22Rv1 (cell line): Measurements from ENCODE around the gene MUC2.

Experiments
- H3K27ac ChIP-seq: fragments of 450-650 bp; 2 replicates; pipeline ENCODE4 v1.5.1; 2017
- ZFX ChIP-seq: fragments of 450-650 bp; IDR thresholded peaks from 2 replicates; pipeline ENCODE4 v1.6.1; 2017; ENCODE audit warnings: antibody characterized with exemption, borderline replicate concordance
- TF ChIP-seq, protein P1 (sequence below): fragments of 450-650 bp; IDR thresholded peaks from 2 replicates; pipeline ENCODE4 v1.5.1; 2017; ENCODE audit warnings: mild to moderate bottlenecking

Gene MUC2

DNA sequence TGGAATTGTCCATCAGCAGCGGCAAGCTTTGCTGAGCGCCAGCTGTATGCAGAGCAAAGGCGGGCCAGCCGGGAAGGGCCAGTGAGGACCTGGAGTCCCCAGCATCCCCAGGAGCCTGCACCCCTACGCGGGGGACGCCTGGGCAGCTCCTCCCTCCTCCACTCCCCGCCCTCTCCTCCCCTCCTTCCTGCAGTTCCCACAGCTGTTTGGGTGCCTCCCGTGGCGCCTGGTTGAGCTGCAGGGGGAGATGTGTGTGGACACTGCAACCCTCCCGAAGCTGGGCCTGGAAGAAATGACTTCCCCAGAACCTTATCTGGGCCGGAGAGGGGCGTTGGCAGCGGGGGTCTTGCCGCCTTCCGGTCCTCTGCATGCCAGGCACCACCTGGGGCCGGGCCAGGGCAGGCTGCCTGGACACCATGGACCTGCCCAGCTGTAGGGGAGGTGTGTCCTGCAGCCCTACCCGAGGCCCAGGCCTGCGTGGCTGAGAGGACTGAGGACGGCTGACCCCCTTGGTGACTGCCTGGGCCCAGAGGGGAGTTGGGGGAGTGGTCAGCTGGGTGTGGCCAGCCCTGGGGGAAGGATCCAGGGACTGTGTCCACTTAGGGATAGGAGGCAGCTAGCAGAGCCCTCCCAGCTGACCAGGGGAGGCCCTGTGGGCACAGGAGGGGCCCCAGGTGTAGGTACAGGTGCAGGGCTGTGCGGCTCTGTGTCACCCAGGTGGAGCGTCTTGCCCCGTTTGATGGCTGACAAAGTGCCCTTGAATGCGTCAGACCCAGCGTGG, 21.4 kb upstream of the MUC2 start:
- TF ChIP-seq ZFX: no peak
- TF ChIP-seq, protein P1, sequence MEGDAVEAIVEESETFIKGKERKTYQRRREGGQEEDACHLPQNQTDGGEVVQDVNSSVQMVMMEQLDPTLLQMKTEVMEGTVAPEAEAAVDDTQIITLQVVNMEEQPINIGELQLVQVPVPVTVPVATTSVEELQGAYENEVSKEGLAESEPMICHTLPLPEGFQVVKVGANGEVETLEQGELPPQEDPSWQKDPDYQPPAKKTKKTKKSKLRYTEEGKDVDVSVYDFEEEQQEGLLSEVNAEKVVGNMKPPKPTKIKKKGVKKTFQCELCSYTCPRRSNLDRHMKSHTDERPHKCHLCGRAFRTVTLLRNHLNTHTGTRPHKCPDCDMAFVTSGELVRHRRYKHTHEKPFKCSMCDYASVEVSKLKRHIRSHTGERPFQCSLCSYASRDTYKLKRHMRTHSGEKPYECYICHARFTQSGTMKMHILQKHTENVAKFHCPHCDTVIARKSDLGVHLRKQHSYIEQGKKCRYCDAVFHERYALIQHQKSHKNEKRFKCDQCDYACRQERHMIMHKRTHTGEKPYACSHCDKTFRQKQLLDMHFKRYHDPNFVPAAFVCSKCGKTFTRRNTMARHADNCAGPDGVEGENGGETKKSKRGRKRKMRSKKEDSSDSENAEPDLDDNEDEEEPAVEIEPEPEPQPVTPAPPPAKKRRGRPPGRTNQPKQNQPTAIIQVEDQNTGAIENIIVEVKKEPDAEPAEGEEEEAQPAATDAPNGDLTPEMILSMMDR: no peak
- no peak overlapping the region for H3K27ac ChIP-seq

GRCh38 chr11:1054143-1055108, 20.2 kb upstream of the MUC2 start:
- H3K27ac ChIP-seq: no peak overlapping the region
- no peak for TF ChIP-seq ZFX
- TF ChIP-seq, protein P1: no peak

- no peak for TF ChIP-seq ZFX
- TF ChIP-seq, protein P1: no peak
- no peak overlapping the region for H3K27ac ChIP-seq
Observed at GRCh38 chr11:1055109-1055703, 19.5 kb upstream of the MUC2 start.

DNA sequence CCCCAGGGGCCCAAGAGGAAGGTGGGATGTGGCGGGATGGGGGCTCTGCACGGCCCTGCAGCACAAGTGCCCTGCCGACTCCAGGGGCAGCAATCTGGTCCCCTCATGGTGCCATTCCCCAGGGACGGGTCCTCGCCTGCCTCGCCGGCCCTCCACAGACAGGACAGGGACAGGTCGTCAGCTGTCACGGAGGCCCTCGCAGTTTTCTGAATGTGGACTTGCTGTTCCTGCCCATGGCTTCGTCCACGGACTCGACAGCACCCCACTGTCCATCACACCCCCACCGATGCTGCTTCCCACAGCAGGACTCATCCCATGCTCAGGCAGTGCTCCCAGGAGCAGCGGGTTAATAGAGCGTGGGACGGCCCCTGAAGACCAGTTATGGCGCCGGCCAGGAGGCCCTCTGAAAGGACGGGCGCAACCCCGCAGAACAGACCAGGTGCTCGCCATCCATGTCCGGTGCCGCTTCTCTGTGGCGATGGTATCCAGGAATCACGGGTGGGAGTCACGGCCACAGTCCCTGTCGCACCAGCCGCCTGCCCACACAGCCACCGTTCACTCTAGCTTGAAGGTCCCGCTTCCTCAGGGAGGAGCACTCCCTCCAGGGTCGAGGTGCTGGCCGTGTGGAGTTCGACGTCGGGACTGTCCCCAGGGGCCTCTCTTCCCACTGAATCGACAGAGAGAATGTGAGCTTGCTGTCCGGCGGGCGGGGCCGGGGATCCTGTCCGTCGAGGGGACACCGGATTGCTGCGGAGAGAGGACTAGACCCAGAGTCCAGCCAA, 18.5 kb upstream of the MUC2 start:
- H3K27ac ChIP-seq: no peak overlapping the region
- TF ChIP-seq, protein P1: no peak
- no peak for TF ChIP-seq ZFX

DNA sequence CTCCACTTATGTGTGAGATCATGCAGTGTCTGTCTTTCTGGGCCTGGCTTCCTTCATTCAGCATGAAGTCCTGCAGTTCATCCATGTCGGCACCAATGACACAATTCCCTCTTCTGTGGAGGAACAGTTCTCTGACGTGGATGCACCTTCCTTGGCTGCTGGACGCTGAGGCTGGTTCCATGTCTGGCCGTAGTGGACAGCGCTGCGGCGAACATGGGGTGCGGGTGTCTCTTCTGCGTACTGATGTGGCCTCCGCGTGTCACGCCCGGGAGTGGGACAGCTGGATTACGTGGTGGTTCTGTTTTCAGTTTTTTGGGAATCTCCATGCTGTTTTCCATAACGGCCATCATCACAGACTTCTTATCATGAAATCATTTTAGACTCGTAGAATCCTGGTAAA, 16.9 kb upstream of the MUC2 start:
- no peak overlapping the region for H3K27ac ChIP-seq
- TF ChIP-seq, protein P1: no peak
- TF ChIP-seq ZFX: no peak

DNA sequence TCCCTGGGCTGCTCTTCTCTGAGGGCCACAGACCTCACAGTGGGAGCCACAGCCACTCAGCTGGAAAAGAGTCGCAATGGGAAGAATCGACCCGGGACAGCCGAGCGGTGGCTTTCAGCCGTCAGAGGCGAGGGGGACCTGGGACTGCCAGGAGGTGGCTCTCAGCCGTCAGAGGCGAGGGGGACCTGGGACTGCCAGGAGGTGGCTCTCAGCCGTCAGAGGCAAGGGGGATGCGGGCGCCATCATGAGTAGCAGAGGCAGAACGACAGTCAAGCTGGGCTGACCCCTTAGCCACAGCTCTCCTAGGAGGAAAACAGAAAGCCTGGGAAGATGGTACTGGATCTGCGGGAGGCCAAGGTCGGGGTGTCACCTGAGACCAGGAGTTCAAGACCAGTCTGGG, 14.9 kb upstream of the MUC2 start:
- no peak for TF ChIP-seq ZFX
- TF ChIP-seq, protein P1: no peak
- H3K27ac ChIP-seq: no peak overlapping the region
